PC-3 (cell line): ENCODE measurements around the gene STX7.

Source experiments
- EZH2phosphoT487 ChIP-seq: fragments of 300-600 bp; sonication (generic); IDR thresholded peaks from 2 replicates; pipeline ENCODE4 v1.6.1; 2018; ENCODE audit warnings: mild to moderate bottlenecking, antibody characterized with exemption, low read length, borderline replicate concordance
- TF ChIP-seq, protein P1 (sequence below): fragments of 300-600 bp; sonication (generic); conservative IDR thresholded peaks from 2 replicates; pipeline ENCODE4 v1.5.1; 2017; ENCODE audit warnings: antibody characterized with exemption, low read depth, mild to moderate bottlenecking, low read length

DNA sequence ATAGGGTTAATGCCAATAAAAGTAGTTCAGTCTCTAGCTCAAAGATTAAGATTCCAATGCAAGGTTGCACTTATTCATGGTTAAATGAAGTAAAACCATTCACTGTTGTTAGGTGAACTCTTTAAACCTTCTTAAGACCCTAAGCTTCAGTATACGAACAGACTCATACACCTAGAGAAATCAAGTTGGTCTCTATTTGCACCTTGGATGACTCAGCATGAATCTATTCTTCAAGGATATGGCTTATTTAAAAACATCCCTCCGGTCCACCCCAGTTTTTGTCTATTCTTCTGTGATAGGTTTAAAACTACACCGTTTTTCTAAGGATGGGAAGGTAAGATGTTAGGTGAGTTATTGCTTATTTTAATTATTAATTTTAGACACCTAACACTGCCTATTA lies 24.2 kb upstream of the STX7 start:
- TF ChIP-seq EZH2phosphoT487 = no peak
- TF ChIP-seq, protein P1, sequence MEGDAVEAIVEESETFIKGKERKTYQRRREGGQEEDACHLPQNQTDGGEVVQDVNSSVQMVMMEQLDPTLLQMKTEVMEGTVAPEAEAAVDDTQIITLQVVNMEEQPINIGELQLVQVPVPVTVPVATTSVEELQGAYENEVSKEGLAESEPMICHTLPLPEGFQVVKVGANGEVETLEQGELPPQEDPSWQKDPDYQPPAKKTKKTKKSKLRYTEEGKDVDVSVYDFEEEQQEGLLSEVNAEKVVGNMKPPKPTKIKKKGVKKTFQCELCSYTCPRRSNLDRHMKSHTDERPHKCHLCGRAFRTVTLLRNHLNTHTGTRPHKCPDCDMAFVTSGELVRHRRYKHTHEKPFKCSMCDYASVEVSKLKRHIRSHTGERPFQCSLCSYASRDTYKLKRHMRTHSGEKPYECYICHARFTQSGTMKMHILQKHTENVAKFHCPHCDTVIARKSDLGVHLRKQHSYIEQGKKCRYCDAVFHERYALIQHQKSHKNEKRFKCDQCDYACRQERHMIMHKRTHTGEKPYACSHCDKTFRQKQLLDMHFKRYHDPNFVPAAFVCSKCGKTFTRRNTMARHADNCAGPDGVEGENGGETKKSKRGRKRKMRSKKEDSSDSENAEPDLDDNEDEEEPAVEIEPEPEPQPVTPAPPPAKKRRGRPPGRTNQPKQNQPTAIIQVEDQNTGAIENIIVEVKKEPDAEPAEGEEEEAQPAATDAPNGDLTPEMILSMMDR = no peak
